Gastroesophageal sphincter (tissue), 4 donors: Measurements from ENCODE around the gene ZNF451. TPM values are rescaled to one million over a fixed set of nuclear protein-coding genes. Genes with fewer than 3 reads are reported as not detected.

Experiments
- ATAC-seq: fragments of 150-250 bp; one replicate; pipeline ENCODE4 v1.9.1; 2016; ENCODE audit warnings: mild to moderate bottlenecking, moderate library complexity
- H3K27ac ChIP-seq, 4 donors: fragments of 200-600 bp; sonication (generic) in 3 of 4; 1 replicate in 3 of 4; 2 replicates in 1 of 4; pipeline ENCODE4 v1.5.1; 2016 to 2019
- H3K27me3 ChIP-seq: fragments of 200-600 bp; sonication (generic); one replicate; pipeline ENCODE4 v1.5.1; 2019
- H3K36me3 ChIP-seq, 2 donors: fragments of 200-600 bp; sonication (generic); one replicate each; pipeline ENCODE4 v1.5.1; 2019; ENCODE audit warnings: control low read depth in 1 of 2
- H3K4me1 ChIP-seq, 3 donors: fragments of 200-600 bp; sonication (generic); 1 replicate in 2 of 3; 2 replicates in 1 of 3; pipeline ENCODE4 v1.5.1; 2016 to 2019; ENCODE audit warnings: control low read depth in 2 of 3
- H3K4me3 ChIP-seq, 2 donors: fragments of 200-600 bp; sonication (generic); one replicate each; pipeline ENCODE4 v1.5.1; 2019; ENCODE audit warnings: mild to moderate bottlenecking in 1 of 2, moderate library complexity in 1 of 2
- H3K9me3 ChIP-seq, 3 donors: fragments of 200-600 bp; sonication (generic); one replicate each; pipeline ENCODE4 v1.5.1; 2017 to 2019; ENCODE audit warnings: control low read depth in 2 of 3
- CTCF ChIP-seq, 4 experiments: fragments of 200-600 bp in 2 of 4; fragments of 450-650 bp in 2 of 4; sonication (generic) in 1 of 4; IDR thresholded peaks; one replicate each; pipeline ENCODE4 v1.5.1; 2017 to 2019; ENCODE audit warnings: antibody characterized with exemption in 4 of 4, mild to moderate bottlenecking in 2 of 4, moderate library complexity in 2 of 4
- EP300 ChIP-seq: sonication (generic); formaldehyde crosslinking; IDR thresholded peaks from one replicate; pipeline ENCODE4 v1.6.1; 2017; ENCODE audit warnings: antibody characterized with exemption, mild to moderate bottlenecking
- POLR2A ChIP-seq, 2 donors: fragments of 450-650 bp; IDR thresholded peaks; one replicate each; pipeline ENCODE4 v1.6.1; 2017; ENCODE audit warnings: antibody characterized with exemption in 2 of 2, mild to moderate bottlenecking in 2 of 2, moderate library complexity in 1 of 2
- POLR2AphosphoS5 ChIP-seq: sonication (generic); formaldehyde crosslinking; IDR thresholded peaks from one replicate; pipeline ENCODE4 v1.6.1; 2017; ENCODE audit warnings: antibody characterized with exemption
- WGBS, 2 donors: methylation state at CpG; one replicate each; pipeline ENCODE4 v1.1.5; 2018; ENCODE audit warnings: low coverage in 1 of 2; 5-methylcytosine and 5-hydroxymethylcytosine counted together
- total RNA-seq, 4 donors: library from RNA; depleted of rRNA; stranded (reverse); fragments of >200 nt; gene quantifications; one replicate each; pipeline ENCODE4 v1.1.0, GENCODE V29; 2016

ZNF451 gene
- total RNA-seq, 4 donors from 2014 or later, result 28.7 to 66.5 (median 39.8) TPM

GRCh38 chr6:57048577-57048976 is 41.4 kb upstream of the ZNF451 start:
- no peak for TF ChIP-seq CTCF (IDR thresholded peaks at IDR 0.05)
- TF ChIP-seq POLR2AphosphoS5, result no peak
- TF ChIP-seq EP300, result no peak
- TF ChIP-seq POLR2A (IDR thresholded peaks at IDR 0.05), result no peak
- Histone ChIP-seq H3K4me1 (peaks cover 7 to 27% (median 7%) of the 10 kb centered on the region in 3 donors), H3K27me3 (no peaks in the 10 kb centered on the region), H3K36me3 (peaks cover 2 to 33% of the 10 kb centered on the region in 2 donors), H3K4me3 (no peak overlapping the region), H3K9me3 (no peaks in the 10 kb centered on the region), H3K27ac (no peak overlapping the region)
- WGBS, 2 donors, result 73 to 76% methylated on average over 5 of the region's 5 CpGs
- ATAC-seq, result no peak

- Histone ChIP-seq H3K4me1 (no peaks in the 10 kb centered on the region), H3K9me3 (no peaks in the 10 kb centered on the region), H3K27me3 (no peaks in the 10 kb centered on the region), H3K4me3 (no peak overlapping the region), H3K36me3 (peaks cover 0 to 65% of the 10 kb centered on the region in 2 donors), H3K27ac (no peak overlapping the region)
- WGBS, 2 donors, result 92% methylated on average over 3 of the region's 3 CpGs
- TF ChIP-seq POLR2AphosphoS5 (no peak), EP300 (no peak), POLR2A (IDR thresholded peaks at IDR 0.05) (no peak), CTCF (IDR thresholded peaks at IDR 0.05) (no peak)
- no peak for ATAC-seq
These were observed 26.1 kb upstream of the ZNF451 start for GRCh38 chr6:57063847-57064246.

DNA sequence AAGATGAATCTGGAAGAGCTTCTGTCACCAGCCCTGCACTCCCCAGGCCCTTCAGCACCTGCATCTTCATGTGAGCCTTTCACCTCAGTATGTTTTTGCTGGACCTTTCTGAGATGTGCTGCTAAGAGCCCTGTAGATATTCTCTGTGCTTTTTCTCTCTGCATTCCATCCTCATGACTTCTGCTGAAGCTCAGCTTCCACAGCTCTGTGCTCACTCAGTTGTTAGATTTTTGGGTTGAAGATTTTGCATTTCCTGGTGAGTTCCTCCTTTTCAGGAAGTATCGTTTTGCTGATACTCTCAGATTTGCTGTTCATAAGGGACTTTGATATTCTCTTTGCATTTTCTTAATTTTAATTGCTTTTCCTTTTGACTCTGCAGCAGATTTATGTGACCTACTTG is 25.2 kb upstream of the ZNF451 start:
- H3K4me3 ChIP-seq, result no peak overlapping the region
- WGBS, 2 donors, result 82% methylated on average over 1 of the region's 1 CpG; no CpG with 5 or more reads in 1 of the 2 donors
- H3K27ac ChIP-seq, result no peak overlapping the region
- no peaks in the 10 kb centered on the region for H3K4me1 ChIP-seq
- H3K9me3 ChIP-seq, result no peaks in the 10 kb centered on the region
- TF ChIP-seq EP300 (no peak), CTCF (IDR thresholded peaks at IDR 0.05) (no peak), POLR2AphosphoS5 (no peak), POLR2A (IDR thresholded peaks at IDR 0.05) (no peak)
- H3K27me3 ChIP-seq, result no peaks in the 10 kb centered on the region
- ATAC-seq, result no peak
- H3K36me3 ChIP-seq, result peaks cover 0 to 62% of the 10 kb centered on the region in 2 donors

- 71 to 100% methylated on average over 1 of the region's 1 CpG for WGBS, 2 donors
- Histone ChIP-seq H3K27ac (no peak overlapping the region), H3K36me3 (peaks cover 0 to 30% of the 10 kb centered on the region in 2 donors), H3K9me3 (no peaks in the 10 kb centered on the region), H3K4me1 (no peaks in the 10 kb centered on the region), H3K27me3 (no peaks in the 10 kb centered on the region), H3K4me3 (no peak overlapping the region)
- TF ChIP-seq POLR2A (IDR thresholded peaks at IDR 0.05), result no peak
- no peak for TF ChIP-seq CTCF (IDR thresholded peaks at IDR 0.05)
- no peak for TF ChIP-seq EP300
- no peak for TF ChIP-seq POLR2AphosphoS5
- no peak for ATAC-seq
These were observed 21.9 kb upstream of the ZNF451 start for GRCh38 chr6:57068061-57068460.

- Histone ChIP-seq H3K27me3 (no peaks in the 10 kb centered on the region), H3K27ac (no peak overlapping the region), H3K36me3 (peaks cover 0 to 27% of the 10 kb centered on the region in 2 donors), H3K4me1 (no peaks in the 10 kb centered on the region), H3K9me3 (no peaks in the 10 kb centered on the region), H3K4me3 (no peak overlapping the region)
- WGBS, 2 donors, result 55 to 84% methylated on average over 4 of the region's 4 CpGs
- TF ChIP-seq POLR2A (IDR thresholded peaks at IDR 0.05) (no peak), POLR2AphosphoS5 (no peak)
- no peak for ATAC-seq
These were observed 20.8 kb upstream of the ZNF451 start for GRCh38 chr6:57069228-57069627.
